B cell (primary cell): ENCODE results near the gene MT1A. TPM values are rescaled to one million over a fixed set of nuclear protein-coding genes. Genes with fewer than 3 reads are reported as not detected.

Experiments used
- ATAC-seq: fragments of 200-7000 bp; cut with Tn5 transposase; one replicate; pipeline ENCODE4 v1.10.0; 2021; ENCODE audit warnings: low read depth, mild to moderate bottlenecking, moderate number of reproducible peaks, moderate library complexity
- CTCF ChIA-PET: fragments of 350-600 bp; sonication (Branson Sonifier 250); formaldehyde crosslinking; loops from one replicate; lab custom pipeline; 2021; ENCODE audit warnings: antibody characterized with exemption, inconsistent platforms; lab: Charles Lee
- POLR2A ChIA-PET: fragments of 350-600 bp; sonication (Branson Sonifier 250); formaldehyde crosslinking; loops from one replicate; lab custom pipeline; 2021; ENCODE audit warnings: antibody characterized with exemption; lab: Charles Lee
- DNase-seq: peaks from one replicate; pipeline ENCODE4 v3.0.0; 2013
- H2AFZ ChIP-seq: 2 replicates; pipeline ENCODE4 v1.6.1; 2012; ENCODE audit warnings: mild to moderate bottlenecking, low read depth, low read length; ENCODE audit not compliant: insufficient read depth, poor library complexity, severe bottlenecking
- H3K27ac ChIP-seq, 2 donors: 1 replicate in 1 of 2; 2 replicates in 1 of 2; pipeline ENCODE4 v1.5.1; 2012 to 2013; ENCODE audit warnings: low read length in 2 of 2, mild to moderate bottlenecking in 2 of 2, moderate library complexity in 1 of 2
- H3K27me3 ChIP-seq, 4 experiments: fragments of 200-600 bp in 1 of 4; sonication (generic) in 1 of 4; replicated peaks in 1 of 4; 1 replicate in 2 of 4; 2 replicates in 2 of 4; pipeline versions ENCODE4 v1.6.1 to v1.7.0; 2013 to 2016; ENCODE audit warnings: low read length in 3 of 4, mild to moderate bottlenecking in 2 of 4, mixed read lengths in 1 of 4, moderate library complexity in 1 of 4; ENCODE audit not compliant: insufficient read depth in 4 of 4, control insufficient read depth in 3 of 4; ENCODE audit errors: control extremely low read depth in 1 of 4
- H3K36me3 ChIP-seq, 2 experiments: replicated peaks in 1 of 2; 1 replicate in 1 of 2; 2 replicates in 1 of 2; pipeline versions ENCODE4 v1.6.1 to v1.7.1; 2013; ENCODE audit warnings: low read length in 1 of 2; ENCODE audit not compliant: insufficient read depth in 2 of 2, control insufficient read depth in 1 of 2; ENCODE audit errors: control extremely low read depth in 1 of 2, extremely low read depth in 1 of 2
- H3K4me1 ChIP-seq, 2 donors: fragments of 200-600 bp in 1 of 2; sonication (generic) in 1 of 2; 1 replicate in 1 of 2; 2 replicates in 1 of 2; pipeline versions ENCODE4 v1.5.1 to v1.6.1; 2013 to 2017; ENCODE audit warnings: low read length in 2 of 2; ENCODE audit not compliant: control insufficient read depth in 2 of 2, insufficient read depth in 2 of 2
- H3K4me2 ChIP-seq: replicated peaks from 2 replicates; pipeline ENCODE3; 2012; ENCODE audit warnings: mild to moderate bottlenecking, low read depth, low read length; ENCODE audit not compliant: poor library complexity, severe bottlenecking
- H3K4me3 ChIP-seq, 5 experiments: fragments of 200-600 bp in 1 of 5; sonication (generic) in 1 of 5; 1 replicate in 3 of 5; 2 replicates in 2 of 5; pipeline versions ENCODE4 v1.5.1 to v1.7.0; 2011 to 2016; ENCODE audit warnings: low read length in 4 of 5, mild to moderate bottlenecking in 4 of 5, low read depth in 2 of 5, control low read depth in 1 of 5, moderate library complexity in 1 of 5; ENCODE audit not compliant: insufficient read depth in 1 of 5; ENCODE audit errors: control extremely low read depth in 1 of 5, extremely low read depth in 1 of 5
- H3K79me2 ChIP-seq: fragments of 200-600 bp; sonication (generic); one replicate; pipeline ENCODE4 v1.6.0; 2016; ENCODE audit warnings: low read length; ENCODE audit not compliant: control insufficient read depth, insufficient read depth
- H3K9ac ChIP-seq: fragments of 200-600 bp; sonication (generic); 2 replicates; pipeline ENCODE4 v1.6.1; 2017; ENCODE audit warnings: mild to moderate bottlenecking, low read length, moderate library complexity
- H3K9me3 ChIP-seq, 3 donors: one replicate each; pipeline versions ENCODE4 v1.6.1 to v1.7.1; 2013; ENCODE audit warnings: low read length in 2 of 3; ENCODE audit not compliant: control insufficient read depth in 2 of 3, insufficient read depth in 1 of 3; ENCODE audit errors: control extremely low read depth in 1 of 3
- H4K20me1 ChIP-seq: 2 replicates; pipeline ENCODE4 v1.6.0; 2012; ENCODE audit warnings: mild to moderate bottlenecking, low read length; ENCODE audit not compliant: insufficient read depth, control insufficient read depth, poor library complexity, severe bottlenecking
- H3K27ac Mint-ChIP-seq: one replicate; pipeline ENCODE4 v1.8.0; 2021; ENCODE audit warnings: mixed read lengths
- H3K27me3 Mint-ChIP-seq: one replicate; pipeline ENCODE4 v1.8.0; 2021; ENCODE audit warnings: mixed read lengths
- H3K4me1 Mint-ChIP-seq: one replicate; pipeline ENCODE4 v1.8.0; 2021; ENCODE audit warnings: mixed read lengths
- H3K4me3 Mint-ChIP-seq: one replicate; pipeline ENCODE4 v1.8.0; 2021; ENCODE audit warnings: mixed read lengths
- H3K9me3 Mint-ChIP-seq: one replicate; pipeline ENCODE4 v1.8.0; 2022; ENCODE audit warnings: mixed read lengths; ENCODE audit not compliant: insufficient read depth
- CTCF ChIP-seq: fragments of 200-600 bp; IDR thresholded peaks from one replicate; pipeline ENCODE4 v1.8.0; 2022; ENCODE audit warnings: antibody characterized with exemption, mild to moderate bottlenecking
- EZH2 ChIP-seq: IDR thresholded peaks from 2 replicates; pipeline ENCODE4 v1.6.1; 2012; ENCODE audit warnings: borderline replicate concordance, low read depth, mild to moderate bottlenecking, moderate library complexity, low read length; ENCODE audit not compliant: insufficient read depth, poor library complexity, severe bottlenecking
- WGBS: methylation state at CpG from one replicate; pipeline ENCODE4 v1.1.5; 2013; ENCODE audit warnings: missing lambda C conversion rate; ENCODE audit not compliant: insufficient coverage; 5-methylcytosine and 5-hydroxymethylcytosine counted together
- intact Hi-C: fragments of 100-400 bp; cut with micrococcal nuclease; formaldehyde crosslinking; loops from one replicate; pipeline ENCODE4 v1.10.0; 2022
- polyA plus RNA-seq: library from polyadenylated mRNA; depleted of rRNA; stranded (reverse); fragments of >200 nt; gene quantifications from 2 replicates; pipeline ENCODE4 v1.2.3, GENCODE V29; 2012
- total RNA-seq, 2 donors: library from RNA; stranded (reverse); fragments of 120-200 nt in 1 of 2; gene quantifications; 1 replicate in 1 of 2; 2 replicates in 1 of 2; pipeline versions ENCODE4 v1.2.3 to v1.2.4, GENCODE V29; 2013 to 2022

Gene MT1A
- total and polyA plus RNA-seq, 2 donors (not counting 1 experiment from before 2014, with no cell fraction given) = not detected

GRCh38 chr16:56623637-56624036 is 14.8 kb upstream of the MT1A start:
- intact Hi-C loops = no loop called here
- Histone ChIP-seq H3K4me3 (no peak overlapping the region), H3K4me2 (no peak overlapping the region), H3K4me1 (peaks cover 14% of the 10 kb centered on the region in 2 donors), H2AFZ (no peak overlapping the region), H3K9ac (no peak overlapping the region), H4K20me1 (no peaks in the 10 kb centered on the region), H3K36me3 (no peaks in the 10 kb centered on the region), H3K27ac (no peak overlapping the region), H3K9me3 (no peaks in the 10 kb centered on the region), H3K27me3 (peaks cover 0 to 35% (median 21%) of the 10 kb centered on the region in 4 experiments), H3K79me2 (no peaks in the 10 kb centered on the region)
- CTCF ChIA-PET = interaction anchor here (0.9 to 1.7 kb wide), 4 partner anchors 12 to 23 kb away, joined by 3 to 5 read pairs (median 4); partner anchors contain the start of gene MT1A
- H3K27ac Mint-ChIP-seq = no peak overlapping the region
- DNase-seq (no peak), ATAC-seq (no peak)
- H3K9me3 Mint-ChIP-seq = no peaks in the 10 kb centered on the region
- H3K4me1 Mint-ChIP-seq = peaks cover 13% of the 10 kb centered on the region
- H3K4me3 Mint-ChIP-seq = no peak overlapping the region
- no peak for TF ChIP-seq CTCF
- TF ChIP-seq EZH2 = no peak
- no CpG with 5 or more reads among the region's 2 CpGs for WGBS
- H3K27me3 Mint-ChIP-seq = peaks cover 44% of the 10 kb centered on the region
- POLR2A ChIA-PET = no interaction called here

GRCh38 chr16:56625140-56625942 is 13.1 kb upstream of the MT1A start, which contains the start of gene MT1E:
Gene MT1E, plus strand, starts transcription at chr16:56625781. Its CDS starts 71 bp downstream, at chr16:56625852.
- H3K4me1 ChIP-seq = peaks cover 19 to 23% of the 10 kb centered on the region in 2 donors
- POLR2A ChIA-PET = interaction anchor here (0.7 kb wide), 1 partner anchor 32 kb away, joined by 5 read pairs; no protein-coding TSS in a partner anchor
- CTCF ChIA-PET = interaction anchor here (0.6 kb wide), 1 partner anchor 543 kb away, joined by 3 read pairs; no protein-coding TSS in a partner anchor
- intact Hi-C loops = no loop called here
- ATAC-seq = peak; percentile 31
- no peaks in the 10 kb centered on the region for H3K79me2 ChIP-seq
- H3K4me3 ChIP-seq = peak within 1 kb of the TSS in 4 of 5 experiments; percentile 19 to 44 (median 32)
- TF ChIP-seq EZH2 (no peak), CTCF (no peak)
- H3K4me1 Mint-ChIP-seq = peaks cover 23% of the 10 kb centered on the region
- WGBS = 4% methylated on average over 62 of the region's 62 CpGs
- H3K36me3 ChIP-seq = no peaks in the 10 kb centered on the region
- H3K27ac ChIP-seq = no peak within 1 kb of the TSS
- peak; percentile 38 for DNase-seq
- peaks cover 0 to 28% (median 16%) of the 10 kb centered on the region in 4 experiments for H3K27me3 ChIP-seq
- peak within 1 kb of the TSS; percentile 70 for H3K4me2 ChIP-seq
- H3K9me3 ChIP-seq = no peaks in the 10 kb centered on the region
- H3K27me3 Mint-ChIP-seq = peaks cover 35% of the 10 kb centered on the region
- peak within 1 kb of the TSS; percentile 55 for H2AFZ ChIP-seq
- no peaks in the 10 kb centered on the region for H3K9me3 Mint-ChIP-seq
- H3K9ac ChIP-seq = peak within 1 kb of the TSS; percentile 54
- H4K20me1 ChIP-seq = no peaks in the 10 kb centered on the region
- peak within 1 kb of the TSS; percentile 85 for H3K4me3 Mint-ChIP-seq
- no peak within 1 kb of the TSS for H3K27ac Mint-ChIP-seq
